GM12864 (cell line): ENCODE data around the gene NECTIN4.

Experiments used
- DNase-seq: peaks from one replicate; pipeline ENCODE4 v3.0.0-alpha.2; 2011; ENCODE audit warnings: low read depth
- H3K4me3 ChIP-seq: 2 replicates; pipeline ENCODE4 v1.5.1; 2011; ENCODE audit warnings: mild to moderate bottlenecking, low read depth, low read length, control low read depth
- CTCF ChIP-seq: IDR thresholded peaks from 2 replicates; pipeline ENCODE4 v1.5.1; 2011; ENCODE audit warnings: low read depth, mild to moderate bottlenecking, moderate library complexity, low read length, control low read depth, inconsistent platforms; ENCODE audit errors: missing control alignments

NECTIN4 gene

GRCh38 chr1:161082996-161083747 lies 6.2 kb downstream of the NECTIN4 start:
- no peak for DNase-seq
- no peak overlapping the region for H3K4me3 ChIP-seq
- TF ChIP-seq CTCF: no peak

- DNase-seq: no peak
- no peak for TF ChIP-seq CTCF
- H3K4me3 ChIP-seq: no peak overlapping the region
Measured at GRCh38 chr1:161082483-161082882, 6.9 kb downstream of the NECTIN4 start.

GRCh38 chr1:161081519-161081918 lies 7.8 kb downstream of the NECTIN4 start:
- DNase-seq: no peak
- TF ChIP-seq CTCF: no peak
- no peak overlapping the region for H3K4me3 ChIP-seq

- no peak overlapping the region for H3K4me3 ChIP-seq
- no peak for DNase-seq
- TF ChIP-seq CTCF: no peak
Measured at GRCh38 chr1:161080441-161081405, 8.6 kb downstream of the NECTIN4 start.

- no peak for DNase-seq
- no peak for TF ChIP-seq CTCF
- H3K4me3 ChIP-seq: no peak overlapping the region
Measured at GRCh38 chr1:161079436-161080110, 9.8 kb downstream of the NECTIN4 start.

GRCh38 chr1:161077426-161077825 lies 11.9 kb downstream of the NECTIN4 start:
- no peak overlapping the region for H3K4me3 ChIP-seq

More at GRCh38 chr1:161077426-161077825, 11.9 kb downstream of the NECTIN4 start:
- no peak for TF ChIP-seq CTCF
- DNase-seq: no peak
